HEK293 (cell line): ENCODE measurements around the gene FBXW11.
A peak's percentile ranks its signal among the peaks of the same experiment; 100 is the strongest.

ENCODE experiments used
- CTCF ChIP-seq: fragments of 450-650 bp; formaldehyde crosslinking; IDR thresholded peaks from 2 replicates; pipeline ENCODE4 v1.5.1; 2016; ENCODE audit warnings: missing biosample characterization, missing genetic modification characterization
- REST ChIP-seq: fragments of 450-650 bp; formaldehyde crosslinking; IDR thresholded peaks from 2 replicates; pipeline ENCODE4 v1.5.1; 2016; ENCODE audit warnings: missing biosample characterization, missing genetic modification characterization
- WT1 ChIP-seq: fragments of 450-650 bp; formaldehyde crosslinking; IDR thresholded peaks from 2 replicates; pipeline ENCODE4 v1.5.1; 2016; ENCODE audit warnings: missing biosample characterization, missing genetic modification characterization
- ZNF121 ChIP-seq: fragments of 450-650 bp; formaldehyde crosslinking; IDR thresholded peaks from 2 replicates; pipeline ENCODE4 v1.5.1; 2016; ENCODE audit warnings: missing biosample characterization, missing genetic modification characterization
- ZNF146 ChIP-seq: fragments of 450-650 bp; formaldehyde crosslinking; IDR thresholded peaks from 2 replicates; pipeline ENCODE4 v1.5.1; 2016; ENCODE audit warnings: missing biosample characterization, missing genetic modification characterization
- ZNF311 ChIP-seq: fragments of 450-650 bp; formaldehyde crosslinking; IDR thresholded peaks from 2 replicates; pipeline ENCODE4 v1.5.1; 2017; ENCODE audit warnings: missing biosample characterization, missing genetic modification characterization, borderline replicate concordance
- ZNF558 ChIP-seq: fragments of 450-650 bp; formaldehyde crosslinking; IDR thresholded peaks from 2 replicates; pipeline ENCODE4 v1.5.1; 2016; ENCODE audit warnings: missing biosample characterization, missing genetic modification characterization
- ZNF664 ChIP-seq: fragments of 450-650 bp; formaldehyde crosslinking; IDR thresholded peaks from 2 replicates; pipeline ENCODE4 v1.5.1; 2016; ENCODE audit warnings: missing biosample characterization, missing genetic modification characterization
- TF ChIP-seq, protein P1 (sequence below): fragments of 450-650 bp; formaldehyde crosslinking; conservative IDR thresholded peaks from 2 replicates; pipeline ENCODE4 v1.5.1; 2016; ENCODE audit warnings: low read depth, missing biosample characterization, missing genetic modification characterization

DNA sequence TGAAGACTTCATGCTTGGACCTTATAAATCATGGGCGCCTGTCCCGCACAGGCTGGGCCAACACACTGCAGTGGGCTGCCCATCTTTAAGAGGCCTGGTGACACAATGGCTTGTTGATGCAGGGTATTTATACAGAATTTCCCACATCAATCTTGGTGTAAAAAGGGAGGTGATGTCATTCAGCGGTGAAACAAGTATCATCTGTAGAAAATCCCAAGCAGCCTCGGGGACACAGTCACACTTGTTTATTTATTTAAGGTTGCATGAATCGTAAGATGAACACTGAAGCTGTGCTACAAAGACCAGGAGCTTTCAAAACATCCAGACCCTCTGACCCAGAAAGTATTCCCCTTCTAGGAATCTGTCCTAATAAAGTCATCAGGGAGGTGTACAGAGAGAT lies 180.3 kb downstream of the FBXW11 start:
- peak; percentile 82 for TF ChIP-seq ZNF558 (tag by site-specific recombination)
- TF ChIP-seq CTCF (tag by site-specific recombination) = no peak
- no peak for TF ChIP-seq ZNF121 (tag by site-specific recombination)
- peak; percentile 60; the same call in 1 of the 2 replicates for TF ChIP-seq WT1 (tag by site-specific recombination)
- no peak for TF ChIP-seq REST (tag by site-specific recombination)
- TF ChIP-seq, protein P1, sequence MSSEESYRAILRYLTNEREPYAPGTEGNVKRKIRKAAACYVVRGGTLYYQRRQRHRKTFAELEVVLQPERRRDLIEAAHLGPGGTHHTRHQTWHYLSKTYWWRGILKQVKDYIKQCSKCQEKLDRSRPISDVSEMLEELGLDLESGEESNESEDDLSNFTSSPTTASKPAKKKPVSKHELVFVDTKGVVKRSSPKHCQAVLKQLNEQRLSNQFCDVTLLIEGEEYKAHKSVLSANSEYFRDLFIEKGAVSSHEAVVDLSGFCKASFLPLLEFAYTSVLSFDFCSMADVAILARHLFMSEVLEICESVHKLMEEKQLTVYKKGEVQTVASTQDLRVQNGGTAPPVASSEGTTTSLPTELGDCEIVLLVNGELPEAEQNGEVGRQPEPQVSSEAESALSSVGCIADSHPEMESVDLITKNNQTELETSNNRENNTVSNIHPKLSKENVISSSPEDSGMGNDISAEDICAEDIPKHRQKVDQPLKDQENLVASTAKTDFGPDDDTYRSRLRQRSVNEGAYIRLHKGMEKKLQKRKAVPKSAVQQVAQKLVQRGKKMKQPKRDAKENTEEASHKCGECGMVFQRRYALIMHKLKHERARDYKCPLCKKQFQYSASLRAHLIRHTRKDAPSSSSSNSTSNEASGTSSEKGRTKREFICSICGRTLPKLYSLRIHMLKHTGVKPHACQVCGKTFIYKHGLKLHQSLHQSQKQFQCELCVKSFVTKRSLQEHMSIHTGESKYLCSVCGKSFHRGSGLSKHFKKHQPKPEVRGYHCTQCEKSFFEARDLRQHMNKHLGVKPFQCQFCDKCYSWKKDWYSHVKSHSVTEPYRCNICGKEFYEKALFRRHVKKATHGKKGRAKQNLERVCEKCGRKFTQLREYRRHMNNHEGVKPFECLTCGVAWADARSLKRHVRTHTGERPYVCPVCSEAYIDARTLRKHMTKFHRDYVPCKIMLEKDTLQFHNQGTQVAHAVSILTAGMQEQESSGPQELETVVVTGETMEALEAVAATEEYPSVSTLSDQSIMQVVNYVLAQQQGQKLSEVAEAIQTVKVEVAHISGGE = no peak
- TF ChIP-seq ZNF664 (tag by site-specific recombination) = no peak
- TF ChIP-seq ZNF146 (tag by site-specific recombination) = no peak
- TF ChIP-seq ZNF311 = no peak
